Hepatocyte (in vitro differentiated cells): ENCODE results near the gene DNM2. TPM values are rescaled to one million over a fixed set of nuclear protein-coding genes. Genes with fewer than 3 reads are reported as not detected.

Experiments
- DNase-seq: peaks from one replicate; pipeline ENCODE4 v3.0.0-alpha.2; 2016; ENCODE audit warnings: low spot score
- H2AFZ ChIP-seq: fragments of 200-600 bp; sonication (generic); 2 replicates; pipeline ENCODE4 v1.6.0; 2016; ENCODE audit warnings: antibody characterized with exemption, mild to moderate bottlenecking
- H3K27ac ChIP-seq: fragments of 200-600 bp; sonication (generic); 2 replicates; pipeline ENCODE4 v1.5.1; 2016; ENCODE audit warnings: mild to moderate bottlenecking
- H3K27me3 ChIP-seq: fragments of 200-600 bp; sonication (generic); 2 replicates; pipeline ENCODE4 v1.6.1; 2016
- H3K36me3 ChIP-seq: fragments of 200-600 bp; sonication (generic); replicated peaks from 2 replicates; pipeline ENCODE4 v1.5.1; 2016; ENCODE audit warnings: low read depth; ENCODE audit not compliant: insufficient read depth
- H3K4me1 ChIP-seq: fragments of 200-600 bp; sonication (generic); 2 replicates; pipeline ENCODE4 v1.5.1; 2016; ENCODE audit warnings: mild to moderate bottlenecking, moderate library complexity; ENCODE audit not compliant: insufficient read depth
- H3K4me2 ChIP-seq: fragments of 200-600 bp; sonication (generic); 2 replicates; pipeline ENCODE4 v1.6.0; 2016
- H3K4me3 ChIP-seq: fragments of 200-600 bp; sonication (generic); 2 replicates; pipeline ENCODE4 v1.5.1; 2016; ENCODE audit warnings: mild to moderate bottlenecking
- H3K79me2 ChIP-seq: fragments of 200-600 bp; sonication (generic); 2 replicates; pipeline ENCODE4 v1.6.0; 2017; ENCODE audit warnings: mild to moderate bottlenecking
- H3K9me2 ChIP-seq: fragments of 200-600 bp; sonication (generic); replicated peaks from 2 replicates; pipeline ENCODE4 v1.6.0; 2017; ENCODE audit warnings: mild to moderate bottlenecking; ENCODE audit not compliant: insufficient read depth
- H3K9me3 ChIP-seq: fragments of 200-600 bp; sonication (generic); 2 replicates; pipeline ENCODE4 v1.5.1; 2016; ENCODE audit warnings: low read depth, mild to moderate bottlenecking
- H4K20me1 ChIP-seq: fragments of 200-600 bp; sonication (generic); 2 replicates; pipeline ENCODE4 v1.6.0; 2016; ENCODE audit warnings: mild to moderate bottlenecking; ENCODE audit not compliant: insufficient read depth, poor library complexity, severe bottlenecking
- EZH2 ChIP-seq: fragments of 200-600 bp; sonication (generic); IDR thresholded peaks from 2 replicates; pipeline ENCODE4 v1.6.1; 2016; ENCODE audit warnings: antibody characterized with exemption, mild to moderate bottlenecking, borderline replicate concordance
- EZH2phosphoT487 ChIP-seq: fragments of 200-600 bp; sonication (generic); IDR thresholded peaks from one replicate; pipeline ENCODE4 v1.6.1; 2018; ENCODE audit warnings: antibody characterized with exemption, mild to moderate bottlenecking, low read depth, moderate library complexity; ENCODE audit not compliant: unreplicated experiment, severe bottlenecking
- WGBS: methylation state at CpG from one replicate; pipeline ENCODE4 v1.1.6; 2016; ENCODE audit warnings: low lambda C conversion rate; ENCODE audit errors: missing lambda C conversion rate; 5-methylcytosine and 5-hydroxymethylcytosine counted together
- polyA plus RNA-seq: library from polyadenylated mRNA; unstranded; fragments of >200 nt; fragmentation: Nextera tagmentation; extraction: Ambion mirVana; gene quantifications from 2 replicates; pipeline ENCODE4 v1.2.1, GENCODE V29; 2016
- total RNA-seq: library from RNA; depleted of rRNA; stranded (reverse); fragments of >200 nt; gene quantifications from 2 replicates; pipeline ENCODE4 v1.2.3, GENCODE V29; 2014
- TF ChIP-seq, protein P1 (sequence below): fragments of 200-600 bp; sonication (generic); IDR thresholded peaks from 2 replicates; pipeline ENCODE4 v1.5.1; 2016; ENCODE audit warnings: antibody characterized with exemption, mild to moderate bottlenecking; ENCODE audit not compliant: poor library complexity

The DNM2 gene
- total and polyA plus RNA-seq, 2 experiments from 2014 or later = 93.9 to 130 TPM

DNA sequence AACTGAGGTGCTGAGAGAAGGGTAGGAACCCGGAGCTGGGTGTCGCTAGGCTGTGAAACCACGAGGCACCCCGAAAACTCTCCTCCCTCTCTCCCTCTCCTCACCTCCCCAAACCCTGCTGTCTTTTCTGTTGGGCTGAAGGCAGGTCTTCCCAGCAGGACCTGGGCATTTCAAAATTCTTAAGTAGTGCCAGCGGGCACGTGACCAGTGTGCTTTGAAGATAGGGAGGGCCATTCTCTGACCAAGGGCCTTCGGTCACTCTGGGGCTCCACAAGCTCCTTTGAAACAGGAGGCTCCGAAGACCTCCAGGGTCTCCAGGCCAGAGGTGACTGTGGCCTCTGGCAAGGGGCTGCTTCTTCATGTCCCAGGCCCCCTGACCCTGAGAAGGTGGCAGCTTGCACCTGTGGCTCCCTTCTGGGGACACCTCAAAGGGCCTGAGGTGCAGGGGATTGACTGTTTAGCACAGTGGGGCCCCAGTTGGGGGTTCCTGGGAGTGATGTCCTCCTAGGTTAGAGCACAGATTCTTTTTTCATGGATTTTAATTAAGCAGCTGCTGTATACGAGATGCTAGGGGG is 48.3 kb downstream of the DNM2 start:
- Histone ChIP-seq H3K27ac (peak overlapping the region; percentile 42), H3K9me2 (no peaks in the 10 kb centered on the region), H3K27me3 (no peaks in the 10 kb centered on the region), H4K20me1 (no peaks in the 10 kb centered on the region), H3K9me3 (no peaks in the 10 kb centered on the region), H3K4me3 (no peak overlapping the region), H3K4me1 (peaks cover 26% of the 10 kb centered on the region), H3K79me2 (peaks cover 49% of the 10 kb centered on the region), H3K36me3 (no peaks in the 10 kb centered on the region), H2AFZ (no peak overlapping the region), H3K4me2 (peak overlapping the region; percentile 53)
- DNase-seq = no peak
- 100% methylated on average over 9 of the region's 9 CpGs for WGBS
- TF ChIP-seq EZH2 (no peak), EZH2phosphoT487 (no peak)
- TF ChIP-seq, protein P1, sequence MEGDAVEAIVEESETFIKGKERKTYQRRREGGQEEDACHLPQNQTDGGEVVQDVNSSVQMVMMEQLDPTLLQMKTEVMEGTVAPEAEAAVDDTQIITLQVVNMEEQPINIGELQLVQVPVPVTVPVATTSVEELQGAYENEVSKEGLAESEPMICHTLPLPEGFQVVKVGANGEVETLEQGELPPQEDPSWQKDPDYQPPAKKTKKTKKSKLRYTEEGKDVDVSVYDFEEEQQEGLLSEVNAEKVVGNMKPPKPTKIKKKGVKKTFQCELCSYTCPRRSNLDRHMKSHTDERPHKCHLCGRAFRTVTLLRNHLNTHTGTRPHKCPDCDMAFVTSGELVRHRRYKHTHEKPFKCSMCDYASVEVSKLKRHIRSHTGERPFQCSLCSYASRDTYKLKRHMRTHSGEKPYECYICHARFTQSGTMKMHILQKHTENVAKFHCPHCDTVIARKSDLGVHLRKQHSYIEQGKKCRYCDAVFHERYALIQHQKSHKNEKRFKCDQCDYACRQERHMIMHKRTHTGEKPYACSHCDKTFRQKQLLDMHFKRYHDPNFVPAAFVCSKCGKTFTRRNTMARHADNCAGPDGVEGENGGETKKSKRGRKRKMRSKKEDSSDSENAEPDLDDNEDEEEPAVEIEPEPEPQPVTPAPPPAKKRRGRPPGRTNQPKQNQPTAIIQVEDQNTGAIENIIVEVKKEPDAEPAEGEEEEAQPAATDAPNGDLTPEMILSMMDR = no peak

DNA sequence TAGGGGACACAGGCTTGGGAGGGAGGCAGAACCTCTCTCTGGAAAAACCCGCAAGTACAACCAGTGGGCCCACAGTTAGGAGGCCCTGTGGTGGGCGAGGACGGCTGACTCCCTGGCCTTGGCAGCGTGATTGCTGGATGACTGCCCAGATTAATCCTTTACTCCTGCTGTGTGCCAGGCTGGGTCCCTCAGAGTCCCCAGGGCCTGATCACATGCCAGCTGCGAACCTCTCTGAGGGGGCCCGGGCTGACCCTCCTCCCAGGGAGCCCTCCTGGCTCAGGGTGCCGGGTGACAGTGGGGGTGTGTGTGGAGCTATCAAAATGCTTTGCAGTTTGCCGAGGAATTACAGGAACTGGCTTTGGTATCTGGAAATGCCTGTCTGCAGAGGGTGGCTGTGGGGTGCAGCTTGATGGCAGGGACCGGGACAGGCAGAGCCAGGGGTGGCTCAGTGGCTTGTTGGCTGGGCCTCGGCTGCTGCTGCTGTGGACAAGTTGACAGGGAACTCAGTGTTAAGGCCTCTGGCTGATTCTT is 48.9 kb downstream of the DNM2 start:
- H3K9me3 ChIP-seq = no peaks in the 10 kb centered on the region
- H2AFZ ChIP-seq = no peak overlapping the region
- no peaks in the 10 kb centered on the region for H3K27me3 ChIP-seq
- H3K27ac ChIP-seq = peak overlapping the region; percentile 42
- no peaks in the 10 kb centered on the region for H3K36me3 ChIP-seq
- H3K79me2 ChIP-seq = peaks cover 55% of the 10 kb centered on the region
- no peaks in the 10 kb centered on the region for H3K9me2 ChIP-seq
- peak overlapping the region; percentile 53 for H3K4me2 ChIP-seq
- DNase-seq = no peak
- no peak overlapping the region for H3K4me3 ChIP-seq
- no peaks in the 10 kb centered on the region for H4K20me1 ChIP-seq
- peaks cover 26% of the 10 kb centered on the region for H3K4me1 ChIP-seq
- 82% methylated on average over 10 of the region's 10 CpGs for WGBS
- TF ChIP-seq EZH2 (no peak), EZH2phosphoT487 (no peak)
- TF ChIP-seq, protein P1 = no peak

DNA sequence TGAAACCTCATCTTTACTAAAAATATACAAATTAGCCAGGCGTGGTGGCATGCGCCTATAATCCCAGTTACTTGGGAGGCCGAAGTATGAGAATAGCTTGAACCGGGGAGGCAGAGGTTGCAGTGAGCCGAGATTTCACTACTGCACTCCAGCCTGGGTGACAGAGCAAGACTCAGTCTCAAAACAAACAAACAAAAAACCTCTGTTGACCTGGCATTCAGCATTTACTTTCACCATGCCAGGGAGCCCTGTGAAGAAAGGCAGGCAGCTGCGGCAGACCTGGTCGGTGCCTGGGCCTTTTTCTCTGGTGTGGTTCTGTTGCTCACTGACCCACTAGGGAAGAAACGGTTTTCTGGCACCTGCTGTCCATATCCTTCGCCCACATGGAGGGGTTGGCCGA is 49.8 kb downstream of the DNM2 start:
- Histone ChIP-seq H3K9me2 (no peaks in the 10 kb centered on the region), H4K20me1 (no peaks in the 10 kb centered on the region), H3K4me1 (peaks cover 26% of the 10 kb centered on the region), H3K27ac (peak overlapping the region; percentile 42), H2AFZ (no peak overlapping the region), H3K4me3 (no peak overlapping the region), H3K4me2 (no peak overlapping the region), H3K9me3 (no peaks in the 10 kb centered on the region), H3K27me3 (no peaks in the 10 kb centered on the region), H3K79me2 (peaks cover 60% of the 10 kb centered on the region), H3K36me3 (no peaks in the 10 kb centered on the region)
- TF ChIP-seq EZH2phosphoT487 (no peak), EZH2 (no peak)
- TF ChIP-seq, protein P1 = no peak
- no peak for DNase-seq
- 94% methylated on average over 10 of the region's 10 CpGs for WGBS
